GM23338 (cell line): Measurements from ENCODE around the gene PALM.

Experiments
- CREB1 ChIP-seq: fragments of 250-450 bp; sonication (Bioruptor Pico); IDR thresholded peaks from 2 replicates; pipeline ENCODE4 v1.5.0; 2020; ENCODE audit warnings: low read depth, mild to moderate bottlenecking, moderate library complexity
- JUNB ChIP-seq: IDR thresholded peaks from one replicate; pipeline ENCODE4 v1.6.1; 2016; ENCODE audit warnings: antibody characterized with exemption; ENCODE audit not compliant: unreplicated experiment
- TF ChIP-seq, protein P1 (sequence below), 2 experiments: fragments of 200-600 bp in 1 of 2; sonication (generic) in 1 of 2; conservative IDR thresholded peaks; 2 replicates each; pipeline versions ENCODE4 v1.5.1 to v1.6.1; 2016 to 2017; ENCODE audit warnings: antibody characterized with exemption in 2 of 2, low read depth in 2 of 2, mild to moderate bottlenecking in 2 of 2, moderate library complexity in 1 of 2
- TF ChIP-seq, protein P2 (sequence below): IDR thresholded peaks from one replicate; pipeline ENCODE4 v1.6.1; 2018; ENCODE audit warnings: antibody characterized with exemption; ENCODE audit not compliant: unreplicated experiment

DNA sequence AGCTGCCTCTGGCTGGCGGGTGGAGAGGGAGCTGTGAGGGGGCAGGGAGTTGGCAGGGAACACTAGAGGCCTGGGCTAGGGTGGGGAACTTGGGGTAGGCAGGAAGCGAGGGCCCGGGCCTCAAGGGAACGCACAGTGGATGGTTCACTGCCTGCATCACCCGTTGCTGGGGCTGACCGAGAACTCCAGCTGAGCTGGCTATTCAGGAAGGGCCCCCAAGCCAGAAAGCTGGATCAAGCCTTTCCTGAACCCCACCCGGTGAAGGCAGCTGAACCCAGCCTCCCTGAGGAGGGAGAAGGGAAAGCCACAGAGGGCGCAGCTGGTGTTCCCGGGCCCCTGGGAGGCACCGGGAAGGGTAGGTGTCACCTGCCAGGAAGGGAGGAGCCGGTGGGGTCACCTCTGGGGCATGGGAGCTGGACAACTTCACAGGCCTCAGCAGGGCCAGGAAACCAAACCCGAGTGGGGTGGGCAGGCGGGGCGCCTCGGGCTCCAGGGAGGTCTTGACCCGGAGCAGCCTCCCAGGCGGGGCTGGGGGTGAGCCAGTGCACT is 13.9 kb downstream of the PALM start:
- TF ChIP-seq, protein P1, sequence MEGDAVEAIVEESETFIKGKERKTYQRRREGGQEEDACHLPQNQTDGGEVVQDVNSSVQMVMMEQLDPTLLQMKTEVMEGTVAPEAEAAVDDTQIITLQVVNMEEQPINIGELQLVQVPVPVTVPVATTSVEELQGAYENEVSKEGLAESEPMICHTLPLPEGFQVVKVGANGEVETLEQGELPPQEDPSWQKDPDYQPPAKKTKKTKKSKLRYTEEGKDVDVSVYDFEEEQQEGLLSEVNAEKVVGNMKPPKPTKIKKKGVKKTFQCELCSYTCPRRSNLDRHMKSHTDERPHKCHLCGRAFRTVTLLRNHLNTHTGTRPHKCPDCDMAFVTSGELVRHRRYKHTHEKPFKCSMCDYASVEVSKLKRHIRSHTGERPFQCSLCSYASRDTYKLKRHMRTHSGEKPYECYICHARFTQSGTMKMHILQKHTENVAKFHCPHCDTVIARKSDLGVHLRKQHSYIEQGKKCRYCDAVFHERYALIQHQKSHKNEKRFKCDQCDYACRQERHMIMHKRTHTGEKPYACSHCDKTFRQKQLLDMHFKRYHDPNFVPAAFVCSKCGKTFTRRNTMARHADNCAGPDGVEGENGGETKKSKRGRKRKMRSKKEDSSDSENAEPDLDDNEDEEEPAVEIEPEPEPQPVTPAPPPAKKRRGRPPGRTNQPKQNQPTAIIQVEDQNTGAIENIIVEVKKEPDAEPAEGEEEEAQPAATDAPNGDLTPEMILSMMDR (conservative IDR thresholded peaks at IDR 0.05; ENCODE audit: low read depth in 2 of 2) = no peak
- TF ChIP-seq, protein P2, sequence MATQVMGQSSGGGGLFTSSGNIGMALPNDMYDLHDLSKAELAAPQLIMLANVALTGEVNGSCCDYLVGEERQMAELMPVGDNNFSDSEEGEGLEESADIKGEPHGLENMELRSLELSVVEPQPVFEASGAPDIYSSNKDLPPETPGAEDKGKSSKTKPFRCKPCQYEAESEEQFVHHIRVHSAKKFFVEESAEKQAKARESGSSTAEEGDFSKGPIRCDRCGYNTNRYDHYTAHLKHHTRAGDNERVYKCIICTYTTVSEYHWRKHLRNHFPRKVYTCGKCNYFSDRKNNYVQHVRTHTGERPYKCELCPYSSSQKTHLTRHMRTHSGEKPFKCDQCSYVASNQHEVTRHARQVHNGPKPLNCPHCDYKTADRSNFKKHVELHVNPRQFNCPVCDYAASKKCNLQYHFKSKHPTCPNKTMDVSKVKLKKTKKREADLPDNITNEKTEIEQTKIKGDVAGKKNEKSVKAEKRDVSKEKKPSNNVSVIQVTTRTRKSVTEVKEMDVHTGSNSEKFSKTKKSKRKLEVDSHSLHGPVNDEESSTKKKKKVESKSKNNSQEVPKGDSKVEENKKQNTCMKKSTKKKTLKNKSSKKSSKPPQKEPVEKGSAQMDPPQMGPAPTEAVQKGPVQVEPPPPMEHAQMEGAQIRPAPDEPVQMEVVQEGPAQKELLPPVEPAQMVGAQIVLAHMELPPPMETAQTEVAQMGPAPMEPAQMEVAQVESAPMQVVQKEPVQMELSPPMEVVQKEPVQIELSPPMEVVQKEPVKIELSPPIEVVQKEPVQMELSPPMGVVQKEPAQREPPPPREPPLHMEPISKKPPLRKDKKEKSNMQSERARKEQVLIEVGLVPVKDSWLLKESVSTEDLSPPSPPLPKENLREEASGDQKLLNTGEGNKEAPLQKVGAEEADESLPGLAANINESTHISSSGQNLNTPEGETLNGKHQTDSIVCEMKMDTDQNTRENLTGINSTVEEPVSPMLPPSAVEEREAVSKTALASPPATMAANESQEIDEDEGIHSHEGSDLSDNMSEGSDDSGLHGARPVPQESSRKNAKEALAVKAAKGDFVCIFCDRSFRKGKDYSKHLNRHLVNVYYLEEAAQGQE = no peak
- no peak for TF ChIP-seq CREB1
- TF ChIP-seq JUNB = no peak
